ENCODE measurements around the gene DLGAP3. TPM values are rescaled to one million over a fixed set of nuclear protein-coding genes. Genes with fewer than 3 reads are reported as not detected.

The DLGAP3 gene
- total RNA-seq, 1 donor from 2014 or later = not detected

DNA sequence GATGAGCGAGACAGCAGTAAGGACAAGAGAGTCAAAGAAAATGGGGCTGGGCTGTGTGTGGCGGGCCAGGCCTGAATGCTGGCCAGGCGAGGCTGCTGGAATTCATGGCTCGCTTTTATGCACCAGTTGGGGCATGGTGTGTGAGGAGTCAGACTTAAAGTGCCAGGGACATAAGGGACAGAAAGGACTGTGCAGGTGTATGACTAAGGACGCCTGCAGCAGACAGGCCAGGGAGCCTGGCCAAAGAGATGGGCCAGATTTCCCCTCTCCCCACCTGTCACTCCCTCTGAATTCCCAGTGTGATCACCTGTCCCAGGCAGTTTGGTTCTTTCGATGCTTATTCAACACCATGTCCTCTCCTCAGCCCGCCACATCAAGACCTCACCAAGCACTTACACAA, 53.0 kb downstream of the DLGAP3 start:
- H3K36me3 ChIP-seq = no peaks in the 10 kb centered on the region
- TF ChIP-seq, protein P1, sequence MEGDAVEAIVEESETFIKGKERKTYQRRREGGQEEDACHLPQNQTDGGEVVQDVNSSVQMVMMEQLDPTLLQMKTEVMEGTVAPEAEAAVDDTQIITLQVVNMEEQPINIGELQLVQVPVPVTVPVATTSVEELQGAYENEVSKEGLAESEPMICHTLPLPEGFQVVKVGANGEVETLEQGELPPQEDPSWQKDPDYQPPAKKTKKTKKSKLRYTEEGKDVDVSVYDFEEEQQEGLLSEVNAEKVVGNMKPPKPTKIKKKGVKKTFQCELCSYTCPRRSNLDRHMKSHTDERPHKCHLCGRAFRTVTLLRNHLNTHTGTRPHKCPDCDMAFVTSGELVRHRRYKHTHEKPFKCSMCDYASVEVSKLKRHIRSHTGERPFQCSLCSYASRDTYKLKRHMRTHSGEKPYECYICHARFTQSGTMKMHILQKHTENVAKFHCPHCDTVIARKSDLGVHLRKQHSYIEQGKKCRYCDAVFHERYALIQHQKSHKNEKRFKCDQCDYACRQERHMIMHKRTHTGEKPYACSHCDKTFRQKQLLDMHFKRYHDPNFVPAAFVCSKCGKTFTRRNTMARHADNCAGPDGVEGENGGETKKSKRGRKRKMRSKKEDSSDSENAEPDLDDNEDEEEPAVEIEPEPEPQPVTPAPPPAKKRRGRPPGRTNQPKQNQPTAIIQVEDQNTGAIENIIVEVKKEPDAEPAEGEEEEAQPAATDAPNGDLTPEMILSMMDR (IDR thresholded peaks at IDR 0.05) = no peak
- TF ChIP-seq POLR2A (IDR thresholded peaks at IDR 0.05) (no peak), POLR2AphosphoS5 (IDR thresholded peaks at IDR 0.05; ENCODE audit: insufficient read depth in 1 of 2, low read depth in 1 of 2) (no peak)
- no peak overlapping the region for H3K27ac ChIP-seq
- H3K27me3 ChIP-seq = no peaks in the 10 kb centered on the region
- intact Hi-C loops (cut with DNase I) = no loop called here
- DNase-seq (ENCODE audit: extremely low spot score in 2 of 2) = no peak
- no peaks in the 10 kb centered on the region for H3K9me3 ChIP-seq
- H3K4me3 ChIP-seq = no peak overlapping the region
- no peaks in the 10 kb centered on the region for H3K4me1 ChIP-seq

DNA sequence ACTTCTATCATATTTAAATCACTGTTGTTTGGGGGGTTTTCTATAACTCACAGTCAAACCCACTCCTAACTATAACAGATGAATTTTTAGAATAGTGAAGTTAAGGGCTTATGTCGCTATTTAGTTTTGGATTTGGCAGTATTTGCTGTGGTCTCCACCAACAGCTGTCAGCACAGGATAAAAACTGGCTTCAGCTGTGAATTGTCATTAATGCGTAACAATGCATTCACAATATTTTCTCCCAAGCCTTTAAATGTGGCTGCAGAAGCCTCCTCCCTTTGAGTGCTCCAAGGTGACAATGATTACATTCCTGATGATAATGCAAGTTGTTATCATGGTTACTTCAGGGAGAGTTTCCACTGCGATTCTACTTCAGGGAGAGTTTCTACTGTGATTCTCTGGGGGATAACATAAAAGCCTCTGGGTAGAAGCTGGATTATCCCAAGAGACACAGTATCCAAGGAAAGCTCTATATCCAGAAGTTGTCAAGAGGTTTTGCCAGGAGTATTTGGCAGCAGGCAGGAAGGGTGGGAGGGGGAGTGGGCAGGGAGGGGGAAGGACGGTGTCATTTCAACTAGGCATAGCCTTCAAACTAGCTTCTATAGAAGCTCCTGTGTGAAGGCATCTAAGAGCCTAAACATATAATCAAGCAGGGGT, 55.0 kb downstream of the DLGAP3 start:
- Histone ChIP-seq H3K4me3 (no peak overlapping the region), H3K27me3 (no peaks in the 10 kb centered on the region), H3K4me1 (no peaks in the 10 kb centered on the region), H3K9me3 (no peaks in the 10 kb centered on the region), H3K27ac (no peak overlapping the region), H3K36me3 (no peaks in the 10 kb centered on the region)
- intact Hi-C loops (cut with DNase I) = no loop called here
- DNase-seq (ENCODE audit: extremely low spot score in 2 of 2) = no peak
- TF ChIP-seq, protein P1 (IDR thresholded peaks at IDR 0.05) = no peak
- no peak for TF ChIP-seq POLR2AphosphoS5 (IDR thresholded peaks at IDR 0.05; ENCODE audit: insufficient read depth in 1 of 2, low read depth in 1 of 2)
- no peak for TF ChIP-seq POLR2A (IDR thresholded peaks at IDR 0.05)

DNA sequence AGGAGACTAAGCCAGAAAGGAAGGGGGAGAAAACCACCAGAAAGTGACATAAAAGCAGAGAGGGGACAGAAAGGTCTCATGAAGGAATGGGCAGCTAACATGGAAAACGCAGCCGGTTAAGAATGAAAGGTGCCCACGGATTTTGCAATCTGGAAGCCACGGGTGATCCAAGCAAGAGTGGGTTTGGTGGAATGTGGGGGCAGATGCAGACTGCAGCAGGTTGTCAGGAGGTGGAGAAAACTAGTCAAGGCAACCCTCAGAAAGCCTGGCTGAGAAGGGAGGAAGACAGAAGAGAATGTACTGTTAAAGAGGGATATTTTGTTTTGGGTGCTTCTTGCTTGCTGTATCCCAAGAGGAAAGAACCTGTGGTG, 57.3 kb downstream of the DLGAP3 start:
- no peak overlapping the region for H3K27ac ChIP-seq
- no peak for DNase-seq (ENCODE audit: extremely low spot score in 2 of 2)
- TF ChIP-seq, protein P1 (IDR thresholded peaks at IDR 0.05) = no peak
- TF ChIP-seq POLR2AphosphoS5 (IDR thresholded peaks at IDR 0.05; ENCODE audit: insufficient read depth in 1 of 2, low read depth in 1 of 2) (no peak), POLR2A (IDR thresholded peaks at IDR 0.05) (no peak)
- H3K4me3 ChIP-seq = no peak overlapping the region
- no peaks in the 10 kb centered on the region for H3K36me3 ChIP-seq
- H3K4me1 ChIP-seq = no peaks in the 10 kb centered on the region
- no peaks in the 10 kb centered on the region for H3K27me3 ChIP-seq
- intact Hi-C loops (cut with DNase I) = no loop called here
- H3K9me3 ChIP-seq = no peaks in the 10 kb centered on the region

DNA sequence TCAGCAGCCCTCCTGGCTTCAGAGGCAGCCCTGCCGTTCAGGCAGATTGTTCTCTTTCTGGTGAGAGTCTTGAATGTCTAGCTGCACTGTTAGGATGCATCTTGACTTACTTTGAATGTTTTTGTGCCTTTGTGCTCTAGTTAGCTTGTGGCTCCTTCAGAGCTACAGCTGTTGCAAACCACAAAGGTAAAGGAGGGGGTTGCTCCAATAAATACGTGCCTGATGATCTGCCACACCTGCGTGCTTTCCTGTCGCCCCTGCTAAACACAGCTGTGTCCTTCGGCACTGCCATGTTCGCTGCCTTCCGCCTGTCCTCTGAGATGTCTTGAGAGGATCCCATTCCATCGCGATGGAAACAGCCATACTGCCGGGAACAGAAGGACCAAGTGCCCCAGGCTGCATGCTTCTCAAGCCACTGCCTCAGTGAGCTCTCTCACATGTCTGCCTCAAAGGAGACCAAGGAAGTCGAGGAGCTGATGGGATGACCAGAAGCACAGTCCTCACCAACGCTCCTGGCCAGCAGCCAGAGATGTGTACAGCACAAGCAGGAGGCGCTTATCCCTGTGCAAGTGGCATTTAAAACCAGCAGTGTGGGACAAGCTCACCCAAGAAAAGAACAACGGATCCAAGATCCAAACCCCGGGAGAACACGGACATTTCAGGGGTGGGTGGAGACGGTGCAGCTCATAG, 57.9 kb downstream of the DLGAP3 start:
- DNase-seq (ENCODE audit: extremely low spot score in 2 of 2) = no peak
- no peaks in the 10 kb centered on the region for H3K27me3 ChIP-seq
- no peak for TF ChIP-seq POLR2A (IDR thresholded peaks at IDR 0.05)
- TF ChIP-seq, protein P1 (IDR thresholded peaks at IDR 0.05) = no peak
- TF ChIP-seq POLR2AphosphoS5 (IDR thresholded peaks at IDR 0.05; ENCODE audit: insufficient read depth in 1 of 2, low read depth in 1 of 2) = no peak
- H3K4me1 ChIP-seq = peaks cover 5% of the 10 kb centered on the region
- intact Hi-C loops (cut with DNase I) = no loop called here
- H3K27ac ChIP-seq = no peak overlapping the region
- no peaks in the 10 kb centered on the region for H3K9me3 ChIP-seq
- H3K36me3 ChIP-seq = no peaks in the 10 kb centered on the region
- H3K4me3 ChIP-seq = no peak overlapping the region

DNA sequence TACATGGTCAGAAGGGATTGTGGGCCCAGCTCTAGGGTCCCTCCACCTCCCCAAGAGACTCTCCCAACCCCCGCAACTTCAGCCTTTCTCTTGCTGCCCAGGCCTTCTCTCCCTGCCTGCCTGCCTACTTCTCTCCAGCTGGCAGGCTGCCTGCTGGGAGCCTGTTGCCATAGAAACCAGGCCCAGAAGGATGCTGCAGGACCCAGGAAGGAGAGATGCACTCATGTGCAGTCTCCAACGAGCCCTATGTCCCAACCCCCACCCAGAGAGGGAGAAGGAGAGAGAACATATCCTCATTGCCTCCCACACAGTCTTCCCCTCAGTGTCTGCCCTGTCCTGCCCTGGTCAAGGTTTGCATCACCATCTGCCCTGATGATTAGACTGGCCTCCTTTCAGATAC, 59.1 kb downstream of the DLGAP3 start:
- Histone ChIP-seq H3K36me3 (no peaks in the 10 kb centered on the region), H3K9me3 (no peaks in the 10 kb centered on the region), H3K27ac (no peak overlapping the region), H3K27me3 (no peaks in the 10 kb centered on the region), H3K4me3 (no peak overlapping the region), H3K4me1 (peaks cover 12% of the 10 kb centered on the region)
- TF ChIP-seq POLR2A (IDR thresholded peaks at IDR 0.05) (no peak), POLR2AphosphoS5 (IDR thresholded peaks at IDR 0.05; ENCODE audit: insufficient read depth in 1 of 2, low read depth in 1 of 2) (no peak)
- TF ChIP-seq, protein P1 (IDR thresholded peaks at IDR 0.05) = no peak
- intact Hi-C loops (cut with DNase I) = no loop called here
- no peak for DNase-seq (ENCODE audit: extremely low spot score in 2 of 2)
